C4-2B (cell line): ENCODE measurements around the gene PTPRA.

Source experiments
- CTCF ChIP-seq: fragments of 450-650 bp; conservative IDR thresholded peaks from 2 replicates; pipeline ENCODE4 v1.5.1; 2017; ENCODE audit warnings: mild to moderate bottlenecking
- ZFX ChIP-seq: fragments of 450-650 bp; IDR thresholded peaks from 2 replicates; pipeline ENCODE4 v1.6.1; 2017

GRCh38 chr20:2834401-2835110 lies 38.7 kb upstream of the PTPRA start:
- TF ChIP-seq CTCF (no peak), ZFX (no peak)
